ENCODE data around the gene ITIH5.

Gene ITIH5

GRCh38 chr10:7625836-7626235 is 40.9 kb downstream of the ITIH5 start:
- DNase-seq = no peak

GRCh38 chr10:7625009-7625408 is 41.8 kb downstream of the ITIH5 start:
- no peak for DNase-seq

GRCh38 chr10:7622969-7623368 is 43.8 kb downstream of the ITIH5 start:
- DNase-seq = no peak

- no peak for DNase-seq
Observed at GRCh38 chr10:7618461-7618860, 48.3 kb downstream of the ITIH5 start.

DNA sequence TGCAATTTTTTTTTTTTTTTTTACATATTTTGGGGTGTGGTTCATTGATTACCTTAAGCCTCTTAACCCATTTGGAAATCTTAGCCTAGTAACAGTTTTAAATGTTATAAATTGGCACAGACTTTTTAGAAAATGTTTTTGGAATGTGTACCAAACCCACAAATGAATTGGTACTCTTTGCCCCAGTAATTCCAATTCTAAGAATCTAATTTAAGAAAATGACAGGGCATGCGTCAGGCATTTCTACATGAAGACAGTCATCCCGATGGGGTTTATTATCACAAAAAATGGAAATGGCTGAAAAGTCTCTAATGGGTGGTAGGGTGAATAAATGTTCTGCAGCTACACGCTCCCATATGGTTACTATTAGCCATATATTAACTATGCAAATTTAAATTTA is 54.9 kb downstream of the ITIH5 start:
- no peak for DNase-seq

- no peak for DNase-seq
Observed at GRCh38 chr10:7610651-7611389, 55.9 kb downstream of the ITIH5 start.

DNA sequence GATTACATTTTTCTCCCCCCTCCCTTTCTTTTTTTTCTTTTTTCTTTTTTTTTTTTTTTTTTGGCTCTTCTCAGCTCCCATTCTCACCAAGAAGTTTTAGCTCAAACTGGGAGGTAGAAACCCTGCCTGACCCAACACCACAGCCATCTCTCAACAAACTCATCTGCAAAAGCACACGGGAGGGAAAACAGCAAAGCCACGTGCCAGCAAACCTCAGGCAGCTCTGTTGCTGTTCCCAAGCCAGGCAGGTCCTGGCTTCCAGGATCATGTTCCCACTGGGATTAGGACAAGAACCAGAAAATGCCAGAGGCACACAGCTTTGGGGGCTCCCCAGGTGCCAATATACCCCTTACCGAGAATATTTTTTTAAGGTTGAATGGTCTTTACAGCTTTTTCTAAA is 56.7 kb downstream of the ITIH5 start:
- DNase-seq = no peak

DNA sequence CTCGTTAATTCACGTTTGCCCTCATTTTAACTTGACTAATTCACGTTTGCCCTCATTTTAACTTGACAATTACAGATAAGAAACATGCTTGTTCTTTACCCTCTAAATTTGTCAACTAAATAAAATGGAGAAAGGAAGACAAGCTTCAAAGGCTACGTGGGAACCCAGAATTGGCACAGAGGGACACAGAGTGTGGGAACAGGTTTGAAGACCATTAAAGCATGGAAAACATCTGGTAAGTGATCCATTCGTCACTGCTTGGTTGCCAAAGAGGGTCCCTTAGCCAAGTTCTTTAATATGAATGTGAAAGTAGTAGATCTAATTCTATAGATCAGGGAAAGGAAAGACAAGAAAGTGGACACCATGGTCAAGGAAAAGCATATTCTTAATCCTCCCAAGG is 57.2 kb downstream of the ITIH5 start:
- DNase-seq = no peak

DNA sequence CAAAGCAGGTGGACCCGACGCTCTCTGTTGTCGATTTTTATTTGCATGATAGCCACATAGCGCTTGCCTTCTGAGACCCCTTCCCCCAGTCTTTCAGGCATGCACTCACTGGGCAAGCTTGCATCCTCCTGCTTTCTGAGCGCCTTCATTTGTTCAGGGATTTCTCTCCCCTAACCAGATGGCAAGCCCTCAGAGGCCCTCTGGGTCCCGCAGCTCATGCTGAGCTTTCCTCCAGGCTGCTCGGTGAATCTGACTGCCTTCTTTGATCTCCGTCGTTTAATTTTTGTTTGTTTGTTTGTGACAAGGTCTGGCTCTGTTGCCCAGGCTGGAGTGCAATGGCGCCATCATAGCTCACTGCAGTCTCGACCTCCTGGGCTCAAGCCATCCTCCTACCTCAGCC is 58.8 kb downstream of the ITIH5 start:
- DNase-seq = no peak

DNA sequence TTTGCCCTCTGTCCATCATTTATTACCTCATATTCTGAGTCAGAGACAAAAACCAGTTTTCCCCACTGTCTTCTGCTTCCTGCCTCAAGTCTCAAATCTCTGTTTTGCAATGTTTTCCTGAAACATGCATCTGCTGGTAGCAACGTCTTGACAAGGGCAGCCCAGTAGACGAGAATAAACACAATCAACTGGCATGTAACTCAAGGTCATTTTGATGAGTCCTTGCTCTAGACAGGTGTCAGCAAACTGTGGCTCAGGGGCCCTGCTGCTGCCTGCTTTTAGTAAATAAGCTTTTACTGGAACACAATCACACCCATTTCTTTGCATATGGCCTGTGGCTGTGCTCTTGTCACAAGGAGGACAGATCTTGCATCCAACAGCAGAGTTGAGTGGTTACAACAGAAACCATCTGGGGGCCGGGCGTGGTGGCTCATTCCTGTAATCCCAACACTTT is 59.8 kb downstream of the ITIH5 start:
- DNase-seq = no peak

DNA sequence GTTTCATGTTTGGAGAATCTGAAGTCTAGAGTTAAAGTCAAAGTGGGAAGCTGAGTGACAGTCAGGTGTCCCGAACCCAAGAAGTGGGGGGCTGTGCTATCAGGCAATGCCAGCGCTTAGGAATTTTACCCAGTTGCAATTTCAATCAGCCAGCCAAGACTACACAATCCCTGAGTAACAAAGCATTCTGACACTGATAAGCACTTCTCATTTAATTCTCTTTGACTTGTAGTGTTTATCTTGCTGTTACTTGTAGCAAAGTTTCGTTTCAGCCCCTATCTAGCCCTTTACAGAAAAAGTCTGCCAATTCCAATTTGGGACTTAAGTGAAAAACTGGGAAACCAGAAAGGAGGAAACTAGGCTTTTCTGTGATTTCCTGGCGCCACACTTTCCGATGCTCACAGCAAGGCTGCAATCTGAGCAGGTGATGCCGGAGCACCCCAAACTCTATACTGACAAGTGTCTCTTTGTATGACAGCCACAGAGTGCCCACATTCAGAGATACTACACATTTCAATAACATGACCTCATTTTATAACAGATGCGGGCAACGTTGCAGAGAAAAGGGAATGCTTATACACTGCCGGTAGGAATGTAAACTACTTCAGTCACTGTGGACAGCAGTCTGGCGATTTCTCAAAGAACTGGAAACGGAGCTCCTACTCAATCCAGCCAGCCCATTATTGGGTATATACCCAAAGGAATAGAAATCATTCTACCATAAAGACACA is 61.0 kb downstream of the ITIH5 start:
- DNase-seq = no peak

DNA sequence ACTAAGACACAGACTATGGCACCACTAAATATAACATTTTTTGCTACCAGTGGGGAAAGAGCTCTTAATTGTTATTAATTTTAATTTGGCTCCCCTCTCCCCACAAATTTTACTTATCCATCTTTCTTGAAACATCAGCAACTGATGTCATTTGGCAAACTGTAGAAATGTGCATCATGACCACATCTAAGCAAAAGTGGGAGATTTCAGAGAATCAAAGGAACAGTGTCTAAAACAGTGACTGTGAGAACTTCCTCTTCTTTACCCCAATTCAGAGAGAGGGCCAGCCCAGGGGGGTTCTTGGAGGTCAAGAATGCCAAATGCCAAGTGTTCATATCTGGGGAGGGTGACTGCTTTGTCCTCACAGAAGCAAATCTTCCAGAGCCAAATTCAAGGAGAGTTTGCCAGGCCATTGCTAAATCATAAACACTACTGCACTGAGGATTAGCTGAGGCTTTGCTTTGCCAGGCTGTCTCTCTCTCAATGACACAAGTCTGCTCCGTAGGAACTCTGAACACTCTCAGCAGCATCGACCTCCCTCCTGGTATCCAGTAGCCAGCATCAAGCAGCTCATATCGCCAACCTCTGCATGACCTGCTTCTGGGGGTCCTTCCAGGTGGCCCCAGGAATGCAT is 65.6 kb downstream of the ITIH5 start:
- DNase-seq = no peak

DNA sequence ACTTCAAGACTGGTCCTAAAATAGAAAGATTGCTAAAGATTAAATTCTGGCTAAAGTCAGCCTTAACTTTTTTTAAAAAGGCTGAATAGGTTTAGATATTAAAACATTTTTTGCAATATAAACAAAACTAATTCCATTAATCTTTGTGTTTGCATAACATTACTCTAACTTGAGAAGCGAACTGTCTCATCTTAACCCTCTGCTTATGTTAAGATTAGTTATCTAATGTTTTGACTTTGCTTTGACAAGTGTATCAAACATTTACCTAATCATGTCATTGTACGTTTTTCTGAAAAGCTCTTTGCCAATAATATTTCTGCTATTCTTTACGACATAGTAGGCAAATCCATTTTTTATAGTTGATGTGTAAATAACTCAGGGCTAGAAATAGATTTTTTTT is 68.0 kb downstream of the ITIH5 start:
- DNase-seq = no peak

DNA sequence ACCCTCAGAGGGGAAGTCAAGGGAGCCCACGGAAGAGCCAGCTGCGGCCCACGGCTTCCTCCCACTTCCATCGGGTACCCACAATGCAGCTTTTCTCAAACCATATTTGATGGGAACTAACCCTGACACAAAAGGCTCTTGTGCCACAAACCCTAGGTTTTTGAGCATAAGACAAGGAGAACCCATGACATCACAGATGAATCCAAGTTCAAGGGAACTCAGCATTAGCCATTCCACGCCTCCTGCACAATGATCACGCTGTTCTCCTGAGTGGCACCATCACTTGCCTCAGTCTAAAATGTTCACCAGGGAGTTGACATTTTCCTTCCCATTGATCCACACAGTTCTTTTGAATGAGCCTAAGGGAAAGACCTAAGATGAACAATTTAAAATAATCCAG is 70.4 kb downstream of the ITIH5 start:
- no peak for DNase-seq

GRCh38 chr10:7593905-7594304 is 72.9 kb downstream of the ITIH5 start:
- no peak for DNase-seq

DNA sequence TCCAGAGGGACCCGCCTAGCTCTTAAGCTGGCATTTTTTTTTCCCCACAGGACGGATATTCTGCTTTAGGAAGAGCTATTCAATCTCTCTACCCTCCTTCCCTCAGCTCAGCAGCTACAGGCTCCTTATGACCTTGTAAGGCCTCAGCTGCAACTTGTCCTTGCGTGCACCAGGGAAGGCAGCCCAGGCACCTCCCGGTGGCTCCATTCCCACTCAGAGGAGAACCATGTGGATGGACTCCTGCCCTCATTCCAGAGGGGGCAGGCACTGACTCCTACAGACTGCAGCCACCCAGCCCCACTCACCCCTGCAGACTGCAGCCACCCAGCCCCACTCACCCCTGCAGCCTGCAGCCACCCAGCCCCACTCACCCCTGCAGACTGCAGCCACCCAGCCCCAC is 73.7 kb downstream of the ITIH5 start:
- DNase-seq = no peak

GRCh38 chr10:7592627-7593026 is 74.1 kb downstream of the ITIH5 start:
- no peak for DNase-seq

GRCh38 chr10:7590271-7590670 is 76.5 kb downstream of the ITIH5 start:
- no peak for DNase-seq

DNA sequence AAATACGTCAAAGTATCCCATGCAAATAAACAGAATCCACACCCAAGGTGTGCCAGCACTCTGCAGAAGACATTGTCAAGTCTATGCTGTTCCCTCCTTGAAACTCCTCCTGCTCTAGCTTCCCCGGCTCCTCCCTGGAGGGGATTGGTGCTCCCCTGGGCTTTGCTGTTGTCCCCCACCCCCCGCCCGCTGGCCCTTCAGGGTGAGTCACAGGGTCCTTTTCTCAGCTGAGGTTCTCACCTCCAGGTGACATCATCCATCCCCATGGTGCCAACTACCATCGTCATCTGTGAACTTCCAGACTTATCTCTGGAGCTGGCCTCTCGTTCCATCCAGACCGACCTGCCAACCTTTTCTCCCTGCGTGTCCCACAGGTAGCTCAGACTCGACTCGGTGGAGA is 77.0 kb downstream of the ITIH5 start:
- no peak for DNase-seq

- DNase-seq = no peak
Observed at GRCh38 chr10:7587865-7588188, 78.9 kb downstream of the ITIH5 start.

GRCh38 chr10:7587168-7587864 is 79.5 kb downstream of the ITIH5 start:
- no peak for DNase-seq

GRCh38 chr10:7585228-7585627 is 81.5 kb downstream of the ITIH5 start:
- no peak for DNase-seq

GRCh38 chr10:7583626-7584025 is 83.1 kb downstream of the ITIH5 start:
- no peak for DNase-seq

- DNase-seq = no peak
Observed at GRCh38 chr10:7580520-7580919, 86.2 kb downstream of the ITIH5 start.
